ENCODE data around the gene SAE1.

Gene SAE1

DNA sequence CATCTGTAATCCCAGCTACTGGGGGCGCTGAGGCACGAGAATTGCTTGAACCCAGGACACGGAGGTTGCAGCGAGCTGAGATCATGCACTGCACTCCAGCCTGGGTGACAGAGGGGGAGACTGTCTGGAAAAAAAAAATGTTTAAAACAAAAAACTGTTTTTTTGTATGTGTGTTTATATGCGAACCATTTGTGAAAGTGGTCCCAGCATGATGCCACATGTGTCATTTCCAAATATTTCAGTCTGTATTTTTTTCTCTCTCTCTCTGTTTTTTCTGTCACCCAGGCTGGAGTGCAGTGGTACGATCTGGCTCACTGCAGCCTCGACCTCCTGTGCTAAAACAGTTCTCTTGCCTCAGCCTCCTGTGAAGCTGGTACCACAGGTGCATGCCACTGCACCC is 37.4 kb downstream of the SAE1 start:
- DNase-seq, result no peak

DNA sequence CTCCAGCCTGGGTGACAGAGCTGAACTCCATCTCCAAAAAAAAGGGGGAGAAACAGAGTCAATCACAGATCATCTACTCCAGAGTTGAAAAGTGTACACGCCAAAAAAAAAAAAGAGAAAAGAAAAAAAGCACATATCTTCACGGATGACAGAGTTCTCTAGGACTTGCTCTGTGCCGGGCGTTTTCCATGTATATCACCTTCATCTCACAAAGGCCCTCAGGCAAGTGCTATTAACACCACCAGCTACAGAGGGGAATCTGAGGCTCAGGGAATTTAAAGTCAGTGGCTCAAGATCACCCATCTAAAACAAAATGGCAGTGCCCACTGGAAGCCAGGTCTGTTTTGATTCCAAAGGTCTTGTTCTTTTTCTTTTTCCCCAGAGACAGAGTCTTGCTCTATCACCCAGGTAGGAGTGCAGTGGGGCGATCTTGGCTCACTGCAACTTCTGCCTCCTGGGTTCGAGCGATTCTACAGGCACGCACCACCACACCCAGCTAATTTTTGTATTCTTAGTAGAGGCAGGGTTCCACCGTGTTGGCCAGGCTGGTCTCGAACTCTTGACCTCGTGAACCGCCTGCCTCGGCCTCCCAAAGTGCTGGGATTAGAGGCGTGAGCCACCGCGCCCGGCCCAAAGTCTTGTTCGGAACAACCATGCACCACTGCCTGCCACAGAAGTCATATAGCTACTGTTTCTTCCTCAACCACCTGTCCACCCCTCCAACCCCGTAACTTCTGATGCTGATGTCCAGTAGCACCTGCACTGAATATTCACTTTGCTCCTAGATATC is 42.2 kb downstream of the SAE1 start:
- DNase-seq, result no peak

- DNase-seq, result no peak
Measured at GRCh38 chr19:47176071-47176626, 45.5 kb downstream of the SAE1 start.

DNA sequence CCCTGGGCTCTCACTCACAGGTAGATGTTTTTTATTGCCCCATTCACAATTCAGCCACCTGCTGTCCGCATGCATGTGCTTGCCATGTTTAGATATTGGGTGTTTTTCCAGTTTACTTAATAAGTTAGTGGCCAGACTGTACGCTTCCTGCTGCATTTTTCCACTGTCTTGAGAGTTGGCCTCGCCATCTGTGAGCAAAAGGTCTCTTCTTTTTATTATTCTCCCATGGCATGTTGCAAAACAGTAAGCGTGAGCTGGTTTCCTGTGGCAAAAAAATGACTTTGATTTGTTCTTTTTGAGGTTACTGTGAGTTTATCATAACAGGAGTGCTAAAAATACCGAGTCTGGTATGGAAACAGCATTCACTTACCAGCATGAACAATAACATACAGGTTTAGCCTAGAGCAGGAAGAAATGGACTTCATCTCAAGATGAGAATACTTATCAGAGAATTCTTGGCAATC is 46.0 kb downstream of the SAE1 start:
- peak; percentile 35 to 67 for DNase-seq

GRCh38 chr19:47179653-47180310 is 49.1 kb downstream of the SAE1 start:
- DNase-seq, result no peak

GRCh38 chr19:47183601-47184000 is 53.0 kb downstream of the SAE1 start:
- no peak for DNase-seq

- DNase-seq, result peak; percentile 87 to 91
Measured at GRCh38 chr19:47186446-47187334, 56.1 kb downstream of the SAE1 start.

DNA sequence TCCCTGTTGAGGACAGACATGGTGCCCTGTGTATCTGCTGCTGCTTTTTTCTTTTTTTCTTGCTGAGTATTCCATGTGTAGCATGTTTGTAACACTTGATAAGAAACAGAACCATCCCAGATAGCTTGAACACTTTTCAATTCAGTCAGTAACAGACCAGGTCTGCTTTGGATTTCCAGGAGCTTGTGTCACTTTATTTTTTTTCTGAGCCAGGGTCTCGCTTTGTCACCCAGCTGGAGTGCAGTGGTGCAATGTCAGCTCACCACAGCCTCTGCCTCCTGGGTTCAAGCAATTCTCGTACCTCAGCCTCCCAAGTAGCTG is 56.7 kb downstream of the SAE1 start:
- no peak for DNase-seq

GRCh38 chr19:47187797-47188196 is 57.2 kb downstream of the SAE1 start:
- DNase-seq, result peak in 1 of 2 donors; percentile 15

DNA sequence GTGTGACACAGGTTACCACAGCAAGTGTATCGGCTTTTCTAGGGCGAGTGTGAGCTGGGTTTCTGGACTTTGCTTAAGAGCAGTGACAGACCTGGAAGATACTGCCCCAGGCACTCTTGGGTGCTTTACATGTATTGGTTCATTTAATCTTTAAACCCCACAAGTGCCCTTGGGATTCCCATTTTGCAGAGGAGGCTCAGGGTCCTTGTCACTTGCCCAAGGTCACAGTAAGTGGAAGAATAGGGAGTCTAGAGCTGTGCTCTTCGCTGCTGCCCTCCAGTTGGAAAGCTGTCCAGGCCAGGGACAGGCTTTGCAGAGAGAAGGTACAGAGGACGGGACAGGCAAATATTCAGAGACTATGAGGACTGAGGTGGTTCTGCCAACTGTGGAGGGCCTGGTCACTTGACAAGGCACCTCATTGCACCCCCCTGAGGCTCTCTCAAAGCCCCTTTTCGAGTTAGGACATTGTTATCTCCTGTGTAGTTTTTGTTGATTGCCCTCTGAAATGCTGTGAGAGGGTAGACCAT is 57.9 kb downstream of the SAE1 start:
- DNase-seq, result no peak

DNA sequence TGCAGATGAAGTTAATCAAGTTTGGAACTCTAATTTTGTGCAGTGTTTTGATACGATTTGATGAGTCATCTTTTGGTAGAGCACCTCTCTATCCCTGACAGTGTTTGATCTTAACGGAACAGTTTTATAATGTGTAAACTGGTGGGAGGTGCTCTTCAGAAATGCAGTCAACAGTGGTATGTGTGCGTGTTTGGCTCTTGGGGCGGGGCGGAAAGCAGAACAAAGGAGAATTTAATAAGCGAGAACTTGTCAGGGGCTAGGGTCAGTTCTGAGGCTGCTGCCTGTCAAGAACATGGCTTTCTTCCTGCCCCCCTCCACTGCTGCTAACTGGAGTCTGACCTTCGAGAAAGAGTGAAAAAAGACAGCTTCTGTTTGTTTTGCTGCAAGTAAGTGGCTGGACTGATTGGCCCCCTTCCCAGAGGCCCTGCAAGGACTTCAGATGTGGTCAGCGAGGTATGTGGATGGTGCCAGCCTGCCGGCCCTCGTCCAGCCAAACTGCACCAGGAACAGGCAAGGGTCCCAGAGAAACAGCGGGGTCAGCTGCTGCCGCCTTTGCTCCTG is 59.6 kb downstream of the SAE1 start:
- DNase-seq, result peak; percentile 57 to 58

DNA sequence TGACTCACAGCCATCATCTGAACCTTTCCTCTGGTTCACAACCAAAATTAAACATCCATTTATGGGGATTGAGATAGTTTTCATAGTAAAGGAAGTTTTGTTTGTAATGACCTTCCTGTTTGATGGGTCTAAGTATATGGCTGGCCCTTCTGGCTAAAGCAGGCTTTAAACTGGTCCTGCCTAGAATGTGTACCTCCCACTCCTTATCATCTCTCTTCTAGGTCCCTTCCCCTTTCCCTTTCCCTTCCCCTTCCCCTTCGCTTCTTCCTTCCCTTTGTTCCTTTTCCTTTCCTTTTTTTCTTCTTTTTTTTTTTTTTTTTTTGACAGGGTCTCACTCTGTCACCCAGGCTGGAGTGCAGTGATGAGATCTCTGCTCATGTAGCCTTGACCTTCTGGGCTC is 64.8 kb downstream of the SAE1 start:
- DNase-seq, result no peak

DNA sequence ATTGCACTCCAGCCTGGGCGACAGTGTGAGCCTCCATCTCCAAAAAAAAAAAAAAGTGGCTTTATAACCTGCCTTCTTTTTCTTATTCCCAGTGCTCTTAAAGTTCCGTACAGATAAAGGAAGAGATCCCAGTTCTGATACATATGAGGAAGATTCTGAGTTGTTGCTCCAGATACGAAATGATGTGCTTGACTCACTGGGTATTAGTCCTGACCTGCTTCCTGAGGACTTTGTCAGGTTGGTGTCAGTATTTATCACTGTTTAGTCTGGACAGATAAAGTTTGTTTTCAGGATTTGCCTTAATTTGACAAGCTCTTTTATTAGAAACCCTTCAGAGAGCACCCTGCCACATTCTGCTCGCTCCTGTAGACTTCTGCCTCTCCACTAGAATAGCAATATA is 66.5 kb downstream of the SAE1 start:
- DNase-seq, result no peak

- DNase-seq, result no peak
Measured at GRCh38 chr19:47200530-47200929, 69.9 kb downstream of the SAE1 start.

DNA sequence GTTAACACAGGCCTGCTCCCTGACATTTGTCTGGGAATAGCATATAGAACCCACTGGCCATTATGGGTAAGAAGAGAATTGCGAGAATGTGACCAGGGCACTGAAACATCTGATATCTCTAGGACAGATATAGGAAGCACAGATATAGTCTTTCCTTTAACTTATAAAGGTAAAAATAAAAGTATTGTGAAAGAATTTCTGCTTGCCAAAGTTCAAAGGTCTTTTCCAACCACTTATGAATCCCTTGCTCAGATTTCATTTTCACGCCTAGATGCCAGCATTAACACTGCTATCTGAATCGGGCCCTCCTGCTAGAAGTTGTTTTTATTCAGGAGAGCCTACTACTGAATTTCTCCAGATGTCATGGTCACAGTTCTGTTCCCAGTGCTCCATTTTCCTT is 72.6 kb downstream of the SAE1 start:
- DNase-seq, result no peak

- no peak for DNase-seq
Measured at GRCh38 chr19:47209319-47210179, 78.9 kb downstream of the SAE1 start.

DNA sequence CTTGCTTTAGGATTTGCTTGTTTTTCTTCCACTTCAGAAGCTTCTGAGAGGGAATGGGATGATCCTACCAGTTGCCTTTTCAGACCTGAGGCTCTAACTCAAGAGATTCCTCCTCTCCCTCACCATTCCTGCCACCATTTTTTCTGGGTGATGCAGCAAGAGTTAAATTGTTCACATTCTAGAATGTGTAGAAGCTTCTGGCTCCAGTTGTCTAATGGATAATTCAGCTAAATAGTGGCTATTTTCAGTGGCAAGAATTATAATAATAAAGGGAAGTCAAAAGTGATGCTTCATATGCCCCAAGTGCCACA is 79.5 kb downstream of the SAE1 start:
- DNase-seq, result no peak

DNA sequence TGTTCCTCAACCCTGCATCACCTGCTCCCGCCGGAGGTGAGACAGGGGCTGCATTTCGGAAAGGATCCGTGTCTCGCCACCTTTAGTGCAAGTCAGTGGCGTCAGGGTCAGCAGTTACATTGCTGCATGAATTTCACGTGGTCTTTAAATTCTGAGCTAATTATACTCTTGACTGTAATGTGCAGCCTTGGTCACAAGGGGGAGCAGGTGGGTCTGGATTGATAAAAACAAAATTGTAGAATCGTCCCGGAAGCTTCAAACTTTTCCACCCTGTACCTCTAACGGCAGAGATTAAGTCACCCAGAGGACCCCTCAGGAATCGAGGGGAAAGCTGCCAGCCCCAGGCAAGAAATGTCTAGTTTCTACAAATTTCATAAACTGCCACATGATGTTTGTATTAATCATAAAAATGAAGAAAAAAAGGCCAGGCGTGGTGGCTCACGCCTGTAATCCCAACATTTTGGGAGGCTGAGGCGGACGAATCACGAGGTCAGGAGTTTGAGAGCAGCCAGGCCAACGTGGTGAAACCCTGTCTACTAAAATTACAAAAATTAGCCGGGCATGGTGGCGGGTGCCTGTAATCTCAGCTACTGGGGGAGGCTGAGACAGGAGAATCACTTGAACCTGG is 80.2 kb downstream of the SAE1 start:
- DNase-seq, result peak; percentile 78 to 84

- no peak for DNase-seq
Measured at GRCh38 chr19:47215581-47215980, 84.9 kb downstream of the SAE1 start.

DNA sequence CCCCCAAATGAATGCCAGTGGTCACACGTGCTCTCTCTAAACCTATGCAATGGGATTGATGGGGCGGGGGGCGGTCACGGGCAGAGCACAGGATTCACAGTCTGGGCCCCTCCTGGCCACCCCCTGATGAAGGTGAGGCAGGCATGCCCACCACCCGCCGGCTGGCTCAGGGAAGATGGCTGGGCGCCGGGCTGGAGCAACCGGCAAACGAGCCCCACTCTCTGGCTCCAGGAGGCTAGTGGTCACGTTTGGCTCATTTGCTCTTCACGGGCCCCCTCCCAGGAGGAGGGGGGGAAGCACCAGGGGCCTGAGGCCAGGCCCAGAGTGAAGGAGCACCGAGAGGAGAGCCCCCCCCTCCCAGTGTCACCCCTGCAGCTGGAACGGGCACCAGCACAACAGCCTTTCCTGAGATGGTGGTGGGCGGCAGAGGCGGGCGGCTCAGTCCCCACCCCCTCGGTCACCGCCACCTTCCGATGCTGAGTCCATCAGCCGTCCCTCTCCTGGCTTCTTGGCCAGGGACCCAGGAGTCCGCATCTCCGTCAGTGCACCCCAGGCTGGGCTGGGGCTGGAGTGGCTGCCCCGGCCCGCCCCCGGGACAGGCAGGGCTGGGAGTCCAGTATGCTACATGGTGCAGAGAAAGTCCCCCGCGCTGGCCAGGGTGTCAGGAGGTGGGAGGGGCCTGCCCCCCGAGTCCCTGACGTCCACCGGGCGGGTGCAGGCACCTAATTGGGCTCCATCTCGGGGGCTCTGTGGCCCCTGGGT is 90.6 kb downstream of the SAE1 start:
- DNase-seq, result no peak

DNA sequence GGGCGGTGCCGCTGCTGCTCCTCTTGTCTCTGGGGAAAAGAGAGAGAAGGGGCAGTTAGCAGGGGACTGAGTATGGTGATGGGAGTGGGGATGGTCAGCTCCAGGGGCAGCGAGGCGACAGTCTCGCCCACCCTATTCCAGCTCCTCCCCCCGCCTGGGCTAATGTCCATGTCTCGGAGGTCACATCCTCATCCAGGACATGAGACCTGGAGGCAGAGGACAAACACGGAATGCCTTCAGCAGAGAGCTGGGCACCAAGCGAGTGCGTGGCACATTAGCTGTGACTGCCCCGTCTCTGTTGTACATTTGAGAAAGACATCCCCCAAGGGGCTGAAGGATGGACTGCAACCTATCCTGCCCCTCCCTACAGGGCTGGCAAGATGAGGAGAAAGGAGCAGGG is 91.3 kb downstream of the SAE1 start:
- no peak for DNase-seq
